Kasumi-1 (cell line): ENCODE results near the gene EOGT.
A peak's percentile ranks its signal among the peaks of the same experiment; 100 is the strongest.

Source experiments
- DNase-seq, 2 experiments: peaks; one replicate each; lab custom pipeline; 2025; lab: John Stamatoyannopoulos, UW

EOGT gene

GRCh38 chr3:69009559-69010410 is 3.7 kb downstream of the EOGT start:
- DNase-seq = no peak

- no peak for DNase-seq
Measured at GRCh38 chr3:69008980-69009379, 4.5 kb downstream of the EOGT start.

- no peak for DNase-seq
Measured at GRCh38 chr3:69005791-69006482, 7.5 kb downstream of the EOGT start.

GRCh38 chr3:69005071-69005790 is 8.3 kb downstream of the EOGT start:
- DNase-seq = no peak

- DNase-seq = no peak
Measured at GRCh38 chr3:69004138-69004537, 9.3 kb downstream of the EOGT start.

GRCh38 chr3:68999605-69000004 is 13.9 kb downstream of the EOGT start:
- DNase-seq = no peak

GRCh38 chr3:68999158-68999557 is 14.3 kb downstream of the EOGT start:
- no peak for DNase-seq

GRCh38 chr3:68997887-68998286 is 15.6 kb downstream of the EOGT start:
- DNase-seq = no peak

GRCh38 chr3:68996356-68996995 is 17.0 kb downstream of the EOGT start:
- no peak for DNase-seq

- DNase-seq = no peak
Measured at GRCh38 chr3:68988740-68989139, 24.7 kb downstream of the EOGT start.

- no peak for DNase-seq
Measured at GRCh38 chr3:68987322-68987721, 26.2 kb downstream of the EOGT start.

- DNase-seq = no peak
Measured at GRCh38 chr3:68986496-68987208, 26.8 kb downstream of the EOGT start.

GRCh38 chr3:68985146-68985790 is 28.2 kb downstream of the EOGT start:
- DNase-seq = no peak

- no peak for DNase-seq
Measured at GRCh38 chr3:68984011-68984530, 29.4 kb downstream of the EOGT start.

- DNase-seq = no peak
Measured at GRCh38 chr3:68977486-68978167, 35.9 kb downstream of the EOGT start.

- DNase-seq = no peak
Measured at GRCh38 chr3:68974711-68975110, 38.8 kb downstream of the EOGT start.

- DNase-seq = no peak
Measured at GRCh38 chr3:68973639-68974038, 39.8 kb downstream of the EOGT start.

- DNase-seq = peak; percentile 70 to 80
Measured at GRCh38 chr3:68972358-68972979, 41.0 kb downstream of the EOGT start.

GRCh38 chr3:68964694-68965093 is 48.8 kb downstream of the EOGT start:
- DNase-seq = no peak

- no peak for DNase-seq
Measured at GRCh38 chr3:68963891-68964290, 49.6 kb downstream of the EOGT start.
